Left renal pelvis (tissue), 4 donors: ENCODE results near the gene NFE2L3. TPM values are rescaled to one million over a fixed set of nuclear protein-coding genes. Genes with fewer than 3 reads are reported as not detected.

ENCODE experiments used
- DNase-seq, 4 donors: peaks; one replicate each; pipeline ENCODE4 v3.0.0-alpha.2; 2013; ENCODE audit warnings: low read depth in 4 of 4, low spot score in 3 of 4
- polyA plus RNA-seq, 4 donors: library from polyadenylated mRNA; unstranded; fragments of 120-200 nt; gene quantifications; one replicate each; pipeline ENCODE4 v1.2.1, GENCODE V29; 2013; ENCODE audit not compliant: insufficient read length in 4 of 4

Gene NFE2L3
- polyA plus RNA-seq, 4 donors: 5.9 to 42.3 (median 35.0) TPM

DNA sequence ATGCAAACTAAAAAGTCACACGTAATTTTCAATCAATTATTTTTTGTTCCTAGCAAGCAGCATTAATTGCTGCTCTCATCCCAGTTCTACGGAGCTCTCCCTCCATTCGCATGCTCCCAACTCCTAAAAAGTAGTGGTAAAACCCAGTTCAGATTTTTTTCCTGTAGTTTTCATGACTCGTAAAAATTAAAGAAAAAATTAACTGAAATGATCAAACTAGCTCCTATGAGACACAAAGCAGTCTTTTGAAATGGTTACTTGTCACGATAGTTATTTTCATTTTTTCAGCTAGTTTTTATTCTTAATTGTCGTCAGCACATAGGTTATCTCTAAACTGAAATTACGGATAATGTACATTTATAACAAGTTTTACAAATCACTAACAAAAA lies 46.8 kb downstream of the NFE2L3 start:
- no peak for DNase-seq

DNA sequence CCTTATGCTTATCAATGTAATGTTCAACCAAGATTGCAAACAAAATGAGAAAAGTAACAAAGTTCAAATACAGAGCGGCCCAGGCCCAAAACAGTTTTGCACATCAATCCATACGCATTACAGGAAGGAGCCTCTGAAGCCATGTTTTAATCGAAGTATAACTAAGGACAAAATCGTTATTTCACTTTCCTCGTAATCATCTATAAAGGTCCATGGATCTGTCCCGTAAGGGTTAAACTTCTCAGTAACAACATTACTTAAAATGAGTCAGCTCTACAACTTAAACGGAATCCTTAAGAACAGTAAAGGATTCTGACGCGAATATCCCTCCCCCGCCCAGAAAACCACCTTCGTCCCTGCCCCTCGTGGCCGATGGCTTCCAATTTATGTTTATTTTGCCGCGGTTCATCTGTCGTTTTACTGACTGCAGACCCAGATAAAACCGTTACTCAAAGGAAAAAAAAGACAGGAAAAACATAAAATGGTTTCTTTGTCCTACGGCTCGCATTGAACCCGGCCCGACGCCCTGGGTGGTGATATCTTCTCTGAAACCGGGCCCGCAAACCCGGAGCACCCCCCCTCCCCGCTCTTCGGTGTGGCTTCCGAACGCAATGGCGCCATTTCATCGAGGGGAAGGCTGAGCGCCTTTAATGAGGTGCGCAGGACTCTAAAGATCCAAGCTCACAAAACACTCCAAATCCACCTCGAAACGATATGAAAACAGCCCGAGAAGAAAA lies 47.5 kb downstream of the NFE2L3 start:
- DNase-seq: peak in 2 of 4 donors; percentile 54 to 62

DNA sequence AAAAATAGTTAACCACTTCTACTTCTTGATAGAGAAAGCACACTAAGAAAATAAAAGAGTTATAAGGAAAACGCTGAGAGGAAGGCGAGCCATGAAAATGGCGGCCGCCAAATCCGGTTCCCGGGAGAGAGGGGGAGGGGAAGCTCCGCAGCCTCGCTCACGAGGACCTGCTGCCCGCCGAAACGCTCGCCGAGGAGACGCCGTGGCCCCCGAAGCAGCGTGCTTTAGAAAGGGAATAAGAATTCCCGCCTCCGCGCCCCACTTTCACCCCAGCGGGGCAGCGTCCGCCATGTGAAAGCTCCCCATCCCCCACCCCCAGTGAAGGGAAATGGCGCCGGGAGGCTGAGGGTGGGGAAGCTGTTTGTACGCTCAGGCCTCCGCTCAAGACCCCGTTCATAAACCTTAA lies 48.0 kb downstream of the NFE2L3 start:
- peak in 3 of 4 donors; percentile 53 to 56 (median 55) for DNase-seq

DNA sequence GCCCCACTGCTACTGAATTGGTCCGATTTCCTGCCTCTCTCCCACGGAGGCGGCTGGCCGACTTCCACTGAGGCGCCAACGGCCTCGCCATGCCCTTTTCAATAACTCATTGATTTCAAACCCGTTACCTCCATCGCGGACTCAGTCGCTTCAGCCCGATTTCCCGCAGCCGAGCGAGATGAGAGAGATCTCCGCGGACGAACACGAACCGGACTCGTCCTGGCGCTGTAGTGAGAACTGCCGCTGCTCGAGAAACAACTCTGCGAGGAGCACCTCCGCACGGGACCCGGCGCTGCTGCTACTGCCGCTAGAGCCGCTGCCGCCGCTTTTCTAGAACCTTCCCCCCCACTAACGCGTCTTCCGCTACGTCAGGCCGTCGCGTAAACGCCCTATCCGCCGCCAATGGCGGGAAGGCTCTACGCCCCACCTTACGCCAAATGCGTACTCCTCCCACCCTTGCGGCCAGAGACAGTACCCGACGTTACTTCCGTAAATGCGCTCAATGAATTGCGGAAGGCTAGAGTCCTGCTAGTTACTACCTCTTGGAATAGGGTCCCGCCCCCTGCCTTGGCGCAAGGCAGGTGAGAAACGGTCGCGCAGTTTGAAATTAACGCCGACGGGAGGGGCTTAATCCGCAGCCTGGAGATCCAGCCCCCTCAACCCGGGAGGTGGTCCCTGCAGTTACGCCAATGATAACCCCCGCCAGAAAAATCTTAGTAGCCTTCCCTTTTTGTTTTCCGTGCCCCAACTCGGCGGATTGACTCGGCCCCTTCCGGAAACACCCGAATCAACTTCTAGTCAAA lies 48.6 kb downstream of the NFE2L3 start, which contains the start of gene HNRNPA2B1:
Gene HNRNPA2B1 (minus strand): TSS at position 303 of the 803 bp plus-strand sequence. CDS start 169 bp downstream, at position 134.
- peak; percentile 99 to 100 (median 99) for DNase-seq

DNA sequence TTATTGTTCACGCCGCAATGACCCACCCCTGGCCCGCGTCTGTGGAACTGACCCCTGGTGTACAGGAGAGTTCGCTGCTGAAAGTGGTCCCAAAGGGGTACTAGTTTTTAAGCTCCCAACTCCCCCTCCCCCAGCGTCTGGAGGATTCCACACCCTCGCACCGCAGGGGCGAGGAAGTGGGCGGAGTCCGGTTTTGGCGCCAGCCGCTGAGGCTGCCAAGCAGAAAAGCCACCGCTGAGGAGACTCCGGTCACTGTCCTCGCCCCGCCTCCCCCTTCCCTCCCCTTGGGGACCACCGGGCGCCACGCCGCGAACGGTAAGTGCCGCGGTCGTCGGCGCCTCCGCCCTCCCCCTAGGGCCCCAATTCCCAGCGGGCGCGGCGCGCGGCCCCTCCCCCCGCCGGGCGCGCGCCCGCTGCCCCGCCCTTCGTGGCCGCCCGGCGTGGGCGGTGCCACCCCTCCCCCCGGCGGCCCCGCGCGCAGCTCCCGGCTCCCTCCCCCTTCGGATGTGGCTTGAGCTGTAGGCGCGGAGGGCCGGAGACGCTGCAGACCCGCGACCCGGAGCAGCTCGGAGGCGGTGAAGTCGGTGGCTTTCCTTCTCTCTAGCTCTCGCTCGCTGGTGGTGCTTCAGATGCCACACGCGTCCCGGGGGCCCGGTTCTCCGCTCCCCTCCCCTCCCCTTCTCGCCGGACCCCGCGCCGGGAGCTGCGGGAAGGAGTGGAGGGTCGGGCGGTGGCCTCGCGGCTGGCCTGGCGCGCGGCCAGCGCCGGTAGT lies 49.4 kb downstream of the NFE2L3 start, which contains the start of gene CBX3:
Gene CBX3 (plus strand): TSS at position 499 of the 772 bp plus-strand sequence. CDS start 1,254 bp downstream, outside the sequence.
- DNase-seq: peak; percentile 79 to 89 (median 86)

DNA sequence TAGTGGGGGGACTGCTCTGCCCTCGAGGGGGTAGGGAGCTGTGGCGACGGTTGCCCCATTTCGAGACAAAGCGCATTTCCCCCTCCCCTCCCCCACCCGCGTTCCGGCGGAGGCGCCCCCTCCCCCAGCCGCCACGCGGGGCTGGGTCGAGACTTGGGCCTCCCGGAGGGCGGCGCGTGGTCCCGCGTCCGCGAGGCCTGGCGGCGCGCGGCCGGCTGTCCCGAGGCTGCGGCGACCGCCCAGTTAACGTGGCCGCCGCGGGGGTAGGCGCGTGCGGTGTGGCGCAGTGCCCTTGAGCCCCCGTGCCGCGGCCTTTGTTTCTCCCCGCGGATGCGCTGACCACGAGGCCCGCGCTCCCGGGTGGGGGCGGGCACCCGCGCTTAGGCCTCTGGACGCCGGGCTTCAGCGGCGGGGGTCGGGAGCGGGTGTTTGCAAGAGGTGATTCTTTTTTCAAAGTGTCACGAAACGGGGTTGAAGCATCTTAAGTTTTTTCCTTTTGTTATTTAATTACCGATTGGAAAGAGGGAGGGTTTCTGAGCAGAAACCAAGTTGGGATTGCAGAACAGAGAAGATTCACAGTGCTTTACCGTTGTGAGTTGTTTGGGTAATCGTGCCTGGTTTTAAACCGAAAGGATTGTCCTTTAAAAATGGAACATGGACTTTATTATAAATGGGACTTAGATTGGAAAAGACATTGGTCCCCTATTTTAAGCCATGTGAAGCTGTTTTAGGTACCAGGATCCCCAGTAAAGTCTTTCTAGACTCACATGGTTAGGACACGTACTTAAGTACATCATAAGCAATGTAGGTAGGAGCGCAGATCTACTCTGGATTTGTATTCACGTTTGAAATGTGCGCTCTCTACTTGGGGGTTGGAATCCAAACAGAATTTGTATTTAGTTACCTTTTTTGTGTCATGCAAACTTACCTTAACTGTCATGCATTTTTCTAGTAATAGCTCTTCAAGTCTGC lies 50.3 kb downstream of the NFE2L3 start:
- peak in 1 of 4 donors; percentile 33 for DNase-seq

DNA sequence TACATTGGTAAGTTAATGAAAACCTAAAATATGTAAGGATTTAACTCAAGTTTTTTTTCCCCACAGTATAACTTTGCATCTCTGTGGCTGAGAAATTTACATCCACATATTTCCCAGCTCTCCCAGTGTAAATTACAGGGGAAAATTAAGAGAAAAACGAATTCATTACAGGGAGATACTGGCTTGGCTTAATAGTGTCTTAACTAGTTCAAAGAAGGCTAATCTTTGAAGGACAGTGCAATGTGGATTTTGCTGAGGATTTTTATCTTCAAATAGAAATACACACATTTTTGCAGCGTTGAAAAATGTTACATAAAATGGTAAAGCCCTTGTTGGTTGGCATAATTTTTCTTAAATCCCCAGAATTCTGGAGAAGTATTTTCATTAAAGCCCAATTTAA lies 51.0 kb downstream of the NFE2L3 start:
- no peak for DNase-seq

DNA sequence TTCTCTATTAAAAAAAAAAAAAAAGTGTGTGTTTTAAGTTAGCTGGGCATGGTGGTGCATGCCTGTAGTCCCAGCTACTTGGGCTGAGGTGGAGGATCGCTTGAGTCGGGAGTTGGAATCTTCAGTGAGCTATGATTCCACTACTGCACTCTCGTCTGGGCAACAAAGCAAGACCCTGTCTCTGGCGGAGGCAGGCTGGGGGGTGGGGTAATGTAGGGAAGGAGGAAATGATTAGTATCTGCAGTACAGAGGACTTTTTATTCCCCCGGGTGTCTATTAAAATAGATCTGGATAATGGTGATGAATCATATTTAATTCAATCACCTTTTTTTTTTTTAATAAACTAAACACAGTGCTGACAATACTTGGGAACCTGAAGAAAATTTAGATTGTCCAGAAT lies 56.0 kb downstream of the NFE2L3 start:
- DNase-seq: no peak

DNA sequence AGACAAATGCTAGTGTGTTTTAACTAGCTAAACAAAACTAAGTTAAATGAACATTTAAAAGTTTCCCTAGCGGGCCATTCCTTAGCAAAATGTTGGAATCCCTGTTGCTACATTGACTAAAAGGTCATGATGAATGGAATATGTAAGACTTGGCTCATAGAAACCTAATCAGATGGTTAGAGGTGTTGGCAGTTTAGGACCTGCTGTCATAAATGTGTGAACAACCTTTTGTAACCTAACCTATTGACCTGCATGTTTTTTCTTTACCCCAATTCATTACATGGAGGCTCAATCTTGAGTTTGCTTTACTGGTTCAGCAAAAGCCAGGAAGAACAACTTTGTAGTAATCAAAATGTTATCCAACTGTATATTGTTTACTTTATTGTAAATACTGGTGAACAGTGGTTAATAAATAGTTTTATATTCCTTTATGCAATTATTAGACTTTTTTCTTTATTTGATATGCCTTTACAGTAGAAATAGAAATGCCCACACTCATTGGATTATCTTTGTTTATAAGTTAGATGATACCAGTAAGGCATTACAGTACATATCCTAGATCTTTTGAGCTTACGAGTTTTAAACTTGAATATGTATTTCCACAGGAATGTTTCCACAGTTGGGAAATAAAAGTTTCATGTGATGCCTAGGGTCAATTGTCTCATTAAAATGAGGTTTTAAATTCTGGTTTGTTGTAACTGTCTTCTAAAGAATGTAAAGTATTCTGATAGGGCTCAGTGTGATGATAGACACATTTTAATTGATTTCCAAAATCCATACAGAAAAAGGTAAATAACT lies 61.1 kb downstream of the NFE2L3 start:
- DNase-seq: no peak

DNA sequence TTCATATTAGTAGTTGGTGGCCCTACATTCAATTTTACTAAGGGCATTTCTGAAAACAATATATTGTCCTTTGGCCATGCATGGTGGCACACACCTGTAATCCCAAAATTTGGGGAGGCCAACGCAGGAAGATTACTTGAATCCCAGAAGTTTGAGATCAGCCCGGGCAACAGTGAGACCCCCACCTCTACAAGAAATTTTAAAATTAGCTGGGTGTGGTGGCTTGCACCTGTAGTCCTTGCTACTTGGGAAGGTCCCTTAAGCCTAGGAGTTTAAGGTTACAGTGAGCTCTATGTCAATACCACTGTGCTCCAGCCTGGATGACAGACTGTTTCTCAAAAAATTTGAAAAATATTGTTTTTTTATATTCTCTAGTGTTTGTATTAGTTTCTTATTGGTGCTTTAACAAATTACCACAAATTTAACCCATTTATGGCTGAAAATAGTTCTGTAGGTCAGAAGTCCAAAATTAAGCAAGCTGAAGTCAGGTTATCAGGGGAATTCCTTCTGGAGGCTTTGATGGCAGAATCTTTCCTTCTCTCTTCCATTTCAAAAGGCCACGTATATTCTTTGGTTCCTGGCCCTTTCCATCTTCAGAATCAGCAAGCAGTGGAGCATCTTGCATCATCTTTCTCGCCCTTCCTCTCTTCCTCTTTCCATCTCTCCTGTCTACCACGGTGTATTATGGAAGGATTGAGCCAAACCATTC lies 62.0 kb downstream of the NFE2L3 start:
- no peak for DNase-seq

DNA sequence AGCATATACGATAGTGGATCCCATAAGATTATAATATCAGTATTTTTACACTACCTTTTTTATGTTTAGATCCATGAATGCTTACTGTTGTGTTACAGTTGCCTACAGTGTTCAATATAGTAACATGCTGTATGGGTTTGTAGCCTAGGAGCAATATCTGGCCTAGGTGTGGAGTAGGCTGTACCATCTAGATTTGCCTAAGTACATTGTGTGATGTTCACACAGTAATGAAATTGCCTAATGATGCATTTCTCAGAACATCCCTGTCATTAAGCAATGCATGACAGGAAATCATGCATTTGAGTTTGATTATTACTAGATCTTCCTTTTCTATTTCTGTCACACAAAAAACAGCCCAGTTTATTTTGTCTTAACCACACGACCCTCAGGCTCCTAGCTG lies 64.1 kb downstream of the NFE2L3 start:
- DNase-seq: no peak

DNA sequence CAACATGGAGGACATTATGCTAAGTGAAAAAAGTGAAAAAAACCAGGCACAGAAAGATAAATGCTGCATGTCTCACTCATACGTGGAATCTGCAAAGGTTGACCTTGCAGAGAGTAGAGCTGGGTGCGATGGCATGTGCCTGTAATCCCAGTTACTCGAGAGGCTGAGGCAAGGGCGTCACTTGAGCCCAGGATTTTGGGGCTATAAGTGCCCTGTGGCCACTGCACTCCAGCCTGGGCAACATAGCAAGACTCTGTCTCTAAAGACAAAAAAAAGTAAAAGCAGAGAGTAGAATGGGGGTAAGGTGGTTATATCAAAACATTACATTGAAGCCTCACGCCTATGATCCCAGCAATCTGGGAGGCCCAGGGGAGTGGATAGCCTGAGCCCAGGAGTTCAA lies 72.4 kb downstream of the NFE2L3 start:
- no peak for DNase-seq

DNA sequence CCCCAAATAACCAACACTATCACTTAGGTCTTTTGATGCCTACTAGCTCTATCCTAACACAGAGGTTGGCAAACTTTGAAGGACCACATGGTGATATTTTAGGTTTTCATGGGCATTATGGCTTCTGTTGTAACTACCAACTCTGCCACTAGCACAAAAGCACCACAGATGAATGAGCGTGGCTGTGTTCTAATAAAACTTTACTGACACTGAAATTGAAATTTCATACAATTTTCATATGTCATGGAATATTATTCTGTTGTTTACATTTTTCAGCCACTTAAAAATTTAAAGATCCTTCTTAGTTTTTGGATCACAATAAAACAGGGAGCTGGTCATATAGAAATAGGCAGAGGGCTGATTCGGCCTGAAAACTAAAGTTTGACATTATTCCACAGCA lies 76.0 kb downstream of the NFE2L3 start:
- no peak for DNase-seq

DNA sequence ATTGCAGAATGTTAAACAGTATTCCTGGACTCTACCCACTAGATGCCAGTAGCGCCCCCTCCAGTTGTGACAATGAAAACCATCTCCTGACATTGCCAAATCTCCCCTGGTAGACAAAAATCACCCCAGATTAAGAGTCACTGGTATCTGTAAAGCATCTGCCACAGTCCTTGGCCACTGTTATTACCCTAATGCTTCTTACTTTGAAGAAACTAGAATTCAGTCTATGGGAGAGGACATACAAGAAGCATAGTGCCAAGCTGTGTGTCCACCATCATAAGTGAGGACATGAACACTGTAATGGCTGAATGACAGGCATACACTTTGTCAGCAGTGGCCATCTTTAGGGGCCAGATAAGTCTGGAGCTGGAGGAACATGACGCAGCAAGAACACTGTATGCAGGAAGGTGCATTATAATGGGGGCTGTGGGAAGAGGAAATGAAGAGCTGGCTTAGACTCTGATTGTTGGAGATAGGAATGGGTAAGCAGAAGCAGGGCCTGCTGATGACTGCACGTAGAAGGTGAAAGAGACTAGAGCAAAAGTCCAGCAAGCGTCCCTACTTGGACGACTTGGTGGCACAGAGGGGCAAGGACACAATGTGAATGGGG lies 82.0 kb downstream of the NFE2L3 start:
- DNase-seq: no peak
